ENCODE results near the gene FAM216B.

The FAM216B gene

DNA sequence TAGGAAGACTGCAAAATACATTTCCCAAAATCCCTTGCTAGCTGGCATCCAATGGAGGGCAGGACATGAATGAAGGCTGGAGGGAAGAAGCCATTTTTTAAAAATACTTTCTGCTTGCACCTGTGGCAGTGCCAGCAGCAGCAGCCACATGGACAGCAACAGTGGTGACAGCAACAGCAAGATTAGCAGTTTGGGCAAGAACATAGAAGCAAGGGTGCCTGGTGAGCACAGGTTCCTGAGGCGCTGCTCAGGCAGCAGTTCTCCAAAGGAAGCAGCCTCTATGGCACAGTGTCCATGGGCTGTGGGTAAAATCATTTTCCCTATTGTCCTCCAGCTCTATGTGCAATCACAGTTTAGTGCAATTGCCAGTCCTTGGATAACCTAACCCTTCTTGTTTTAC lies 1.3 kb upstream of the FAM216B start:
- Histone ChIP-seq H3K36me3 (ENCODE audit: low read length) (no peaks in the 10 kb centered on the region), H3K27ac (ENCODE audit: low read depth, low read length) (no peak overlapping the region), H3K4me2 (ENCODE audit: low read depth, low read length, poor library complexity, severe bottlenecking) (no peak overlapping the region), H2AFZ (ENCODE audit: low read depth, low read length, severe bottlenecking) (no peak overlapping the region), H4K20me1 (ENCODE audit: low read depth, low read length) (no peaks in the 10 kb centered on the region), H3K9ac (ENCODE audit: low read length) (no peak overlapping the region), H3K9me2 (replicated peaks; ENCODE audit: insufficient read depth, low read length) (no peaks in the 10 kb centered on the region), H3K27me3 (ENCODE audit: low read length) (no peaks in the 10 kb centered on the region), H3K4me3 (ENCODE audit: insufficient read depth, low read length, poor library complexity, severe bottlenecking) (no peak overlapping the region), H3K79me2 (ENCODE audit: insufficient read depth, low read length) (no peaks in the 10 kb centered on the region), H3F3A (ENCODE audit: insufficient read depth) (no peaks in the 10 kb centered on the region), H3K9me3 (ENCODE audit: insufficient read depth, low read length) (no peaks in the 10 kb centered on the region)
- no peak for TF ChIP-seq EZH2phosphoT487 (conservative IDR thresholded peaks at IDR 0.05; ENCODE audit: low read length)
- TF ChIP-seq CTCF (IDR thresholded peaks at IDR 0.05; ENCODE audit: insufficient read depth, low read length, poor library complexity, severe bottlenecking) = no peak

- H2AFZ ChIP-seq (ENCODE audit: low read depth, low read length, severe bottlenecking) = no peak overlapping the region
- H3K9me2 ChIP-seq (replicated peaks; ENCODE audit: insufficient read depth, low read length) = no peaks in the 10 kb centered on the region
- H3K9me3 ChIP-seq (ENCODE audit: insufficient read depth, low read length) = no peaks in the 10 kb centered on the region
- H4K20me1 ChIP-seq (ENCODE audit: low read depth, low read length) = no peaks in the 10 kb centered on the region
- no peaks in the 10 kb centered on the region for H3F3A ChIP-seq (ENCODE audit: insufficient read depth)
- no peak overlapping the region for H3K9ac ChIP-seq (ENCODE audit: low read length)
- H3K79me2 ChIP-seq (ENCODE audit: insufficient read depth, low read length) = no peaks in the 10 kb centered on the region
- H3K27ac ChIP-seq (ENCODE audit: low read depth, low read length) = no peak overlapping the region
- TF ChIP-seq EZH2phosphoT487 (conservative IDR thresholded peaks at IDR 0.05; ENCODE audit: low read length) (no peak), CTCF (IDR thresholded peaks at IDR 0.05; ENCODE audit: insufficient read depth, low read length, poor library complexity, severe bottlenecking) (no peak)
- H3K27me3 ChIP-seq (ENCODE audit: low read length) = no peaks in the 10 kb centered on the region
- H3K4me2 ChIP-seq (ENCODE audit: low read depth, low read length, poor library complexity, severe bottlenecking) = no peak overlapping the region
- no peak overlapping the region for H3K4me3 ChIP-seq (ENCODE audit: insufficient read depth, low read length, poor library complexity, severe bottlenecking)
- H3K36me3 ChIP-seq (ENCODE audit: low read length) = no peaks in the 10 kb centered on the region
Observed at GRCh38 chr13:42786715-42787114, 5.3 kb downstream of the FAM216B start.

GRCh38 chr13:42788601-42789000 lies 7.2 kb downstream of the FAM216B start:
- Histone ChIP-seq H3K9me3 (ENCODE audit: insufficient read depth, low read length) (peaks cover 2% of the 10 kb centered on the region; the same call in 1 of the 2 replicates), H3K4me3 (ENCODE audit: insufficient read depth, low read length, poor library complexity, severe bottlenecking) (no peak overlapping the region), H3K9ac (ENCODE audit: low read length) (no peak overlapping the region), H3K4me2 (ENCODE audit: low read depth, low read length, poor library complexity, severe bottlenecking) (no peak overlapping the region), H3K9me2 (replicated peaks; ENCODE audit: insufficient read depth, low read length) (no peaks in the 10 kb centered on the region), H3K27ac (ENCODE audit: low read depth, low read length) (no peak overlapping the region), H3K27me3 (ENCODE audit: low read length) (no peaks in the 10 kb centered on the region), H3F3A (ENCODE audit: insufficient read depth) (no peaks in the 10 kb centered on the region), H4K20me1 (ENCODE audit: low read depth, low read length) (no peaks in the 10 kb centered on the region), H3K79me2 (ENCODE audit: insufficient read depth, low read length) (no peaks in the 10 kb centered on the region), H3K36me3 (ENCODE audit: low read length) (no peaks in the 10 kb centered on the region), H2AFZ (ENCODE audit: low read depth, low read length, severe bottlenecking) (no peak overlapping the region)
- TF ChIP-seq EZH2phosphoT487 (conservative IDR thresholded peaks at IDR 0.05; ENCODE audit: low read length) (no peak), CTCF (IDR thresholded peaks at IDR 0.05; ENCODE audit: insufficient read depth, low read length, poor library complexity, severe bottlenecking) (no peak)
